ENCODE measurements around the gene SPPL2B. TPM values are rescaled to one million over a fixed set of nuclear protein-coding genes. Genes with fewer than 3 reads are reported as not detected.

The SPPL2B gene
- total and polyA plus RNA-seq, 2 experiments from 2014 or later, result 23.5 to 51.0 TPM

DNA sequence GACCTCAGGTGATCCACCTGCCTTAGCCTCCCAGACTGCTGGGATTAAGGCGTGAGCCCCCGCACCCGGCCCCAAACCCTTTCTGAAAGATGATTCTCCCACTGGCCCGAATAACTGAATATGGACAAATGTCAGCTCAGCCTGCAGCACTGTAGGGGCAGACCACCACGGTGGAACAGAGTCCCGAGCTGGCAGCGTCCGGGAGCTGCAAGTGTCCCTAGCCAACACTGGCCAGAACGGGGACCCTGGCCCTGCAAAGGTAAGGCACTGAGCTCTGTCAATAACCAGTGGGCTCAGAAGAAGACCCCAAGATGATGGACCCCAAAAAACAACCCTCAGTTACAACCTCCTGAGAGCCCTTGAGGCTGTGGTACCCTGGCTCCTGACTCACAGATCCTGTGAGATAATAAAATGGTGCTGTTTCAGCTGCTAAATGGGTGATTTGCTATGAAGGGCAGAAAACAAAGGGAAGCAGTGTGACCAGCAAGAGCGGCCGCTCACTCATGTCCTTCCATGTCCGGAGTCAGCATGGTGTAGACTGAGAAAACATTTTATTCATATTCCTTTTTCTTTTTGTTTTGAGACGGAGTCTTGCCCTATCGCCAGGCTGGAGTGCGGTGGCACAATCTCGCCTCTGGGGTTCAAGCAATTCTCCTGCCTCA, 1.7 kb upstream of the SPPL2B start:
- DNase-seq (ENCODE audit: low spot score), result no peak
- Histone ChIP-seq H3K36me3 (ENCODE audit: insufficient read depth) (no peaks in the 10 kb centered on the region), H2AFZ (no peak overlapping the region), H3K4me2 (peak overlapping the region; percentile 93; the same call in 1 of the 2 replicates), H3K79me2 (replicated peaks; ENCODE audit: insufficient read depth) (peaks cover 60% of the 10 kb centered on the region), H3F3A (replicated peaks; ENCODE audit: low read depth) (0 out of 2 replicates have a peak, but pooled peaks cover 3% of the 10 kb centered on the region), H3K4me3 (no peak overlapping the region; the same call in 1 of the 2 replicates), H4K20me1 (replicated peaks; ENCODE audit: insufficient read depth) (peaks cover 10% of the 10 kb centered on the region; the same call in 1 of the 2 replicates), H3K4me1 (ENCODE audit: insufficient read depth) (peaks cover 20% of the 10 kb centered on the region), H3K9me2 (ENCODE audit: insufficient read depth) (no peaks in the 10 kb centered on the region), H3K27me3 (ENCODE audit: insufficient read depth) (no peaks in the 10 kb centered on the region), H3K27ac (ENCODE audit: low read depth) (peak overlapping the region; percentile 61; the same call in 1 of the 2 replicates)
- 0 out of 2 replicates have a peak overlapping the region, but pooled peaks have one; percentile 95 for H3K27ac Mint-ChIP-seq
- no peak for ATAC-seq
- H3K36me3 Mint-ChIP-seq (ENCODE audit: low read depth), result peaks cover 32% of the 10 kb centered on the region
- peaks cover 37% of the 10 kb centered on the region for H3K27me3 Mint-ChIP-seq (ENCODE audit: insufficient read depth, low read depth, poor library complexity)
- peak overlapping the region; percentile 52 for H3K4me3 Mint-ChIP-seq
- peaks cover 3% of the 10 kb centered on the region; the same call in 1 of the 3 replicates for H3K9me3 Mint-ChIP-seq
- no peak for TF ChIP-seq STAT1 (IDR thresholded peaks at IDR 0.05; ENCODE audit: unreplicated experiment)
- no peak for TF ChIP-seq NANOG (IDR thresholded peaks at IDR 0.05; ENCODE audit: borderline replicate concordance)
- TF ChIP-seq, protein P1, sequence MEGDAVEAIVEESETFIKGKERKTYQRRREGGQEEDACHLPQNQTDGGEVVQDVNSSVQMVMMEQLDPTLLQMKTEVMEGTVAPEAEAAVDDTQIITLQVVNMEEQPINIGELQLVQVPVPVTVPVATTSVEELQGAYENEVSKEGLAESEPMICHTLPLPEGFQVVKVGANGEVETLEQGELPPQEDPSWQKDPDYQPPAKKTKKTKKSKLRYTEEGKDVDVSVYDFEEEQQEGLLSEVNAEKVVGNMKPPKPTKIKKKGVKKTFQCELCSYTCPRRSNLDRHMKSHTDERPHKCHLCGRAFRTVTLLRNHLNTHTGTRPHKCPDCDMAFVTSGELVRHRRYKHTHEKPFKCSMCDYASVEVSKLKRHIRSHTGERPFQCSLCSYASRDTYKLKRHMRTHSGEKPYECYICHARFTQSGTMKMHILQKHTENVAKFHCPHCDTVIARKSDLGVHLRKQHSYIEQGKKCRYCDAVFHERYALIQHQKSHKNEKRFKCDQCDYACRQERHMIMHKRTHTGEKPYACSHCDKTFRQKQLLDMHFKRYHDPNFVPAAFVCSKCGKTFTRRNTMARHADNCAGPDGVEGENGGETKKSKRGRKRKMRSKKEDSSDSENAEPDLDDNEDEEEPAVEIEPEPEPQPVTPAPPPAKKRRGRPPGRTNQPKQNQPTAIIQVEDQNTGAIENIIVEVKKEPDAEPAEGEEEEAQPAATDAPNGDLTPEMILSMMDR (conservative IDR thresholded peaks at IDR 0.05; ENCODE audit: low read depth in 2 of 2), result no peak
- peaks cover 39% of the 10 kb centered on the region for H3K4me1 Mint-ChIP-seq

- Histone ChIP-seq H2AFZ (peak overlapping the region; percentile 93), H4K20me1 (replicated peaks; ENCODE audit: insufficient read depth) (peaks cover 10% of the 10 kb centered on the region; the same call in 1 of the 2 replicates), H3K9me2 (ENCODE audit: insufficient read depth) (no peaks in the 10 kb centered on the region), H3K27ac (ENCODE audit: low read depth) (peak overlapping the region; percentile 78), H3K4me3 (peak overlapping the region; percentile 93), H3K27me3 (ENCODE audit: insufficient read depth) (no peaks in the 10 kb centered on the region), H3K36me3 (ENCODE audit: insufficient read depth) (no peaks in the 10 kb centered on the region), H3K4me2 (peak overlapping the region; percentile 93), H3K4me1 (ENCODE audit: insufficient read depth) (peaks cover 21% of the 10 kb centered on the region), H3F3A (replicated peaks; ENCODE audit: low read depth) (0 out of 2 replicates have a peak, but pooled peaks cover 3% of the 10 kb centered on the region), H3K79me2 (replicated peaks; ENCODE audit: insufficient read depth) (peaks cover 68% of the 10 kb centered on the region)
- Mint-ChIP-seq H3K4me3 (peak overlapping the region; percentile 97), H3K9me3 (peaks cover 3% of the 10 kb centered on the region; the same call in 1 of the 3 replicates), H3K27me3 (ENCODE audit: insufficient read depth, low read depth, poor library complexity) (peaks cover 39% of the 10 kb centered on the region), H3K36me3 (ENCODE audit: low read depth) (peaks cover 31% of the 10 kb centered on the region), H3K27ac (peak overlapping the region; percentile 97), H3K4me1 (peaks cover 44% of the 10 kb centered on the region)
- DNase-seq (ENCODE audit: low spot score) (peak; percentile 82), ATAC-seq (peak; percentile 60)
- TF ChIP-seq JUNB (IDR thresholded peaks at IDR 0.05; ENCODE audit: unreplicated experiment), result no peak
- no peak for TF ChIP-seq POLR2AphosphoS5 (IDR thresholded peaks at IDR 0.05; ENCODE audit: low read depth)
- no peak for TF ChIP-seq STAT1 (IDR thresholded peaks at IDR 0.05; ENCODE audit: unreplicated experiment)
- TF ChIP-seq, protein P1 (conservative IDR thresholded peaks at IDR 0.05; ENCODE audit: low read depth in 2 of 2), result no peak
- TF ChIP-seq REST (IDR thresholded peaks at IDR 0.05; ENCODE audit: unreplicated experiment), result no peak
- TF ChIP-seq ETS1 (IDR thresholded peaks at IDR 0.05), result no peak
- no peak; the same call in 1 of the 2 replicates for TF ChIP-seq CREB1 (CRISPR knock-in tag; IDR thresholded peaks at IDR 0.05; ENCODE audit: low read depth)
- TF ChIP-seq ZNF114 (CRISPR knock-in tag; IDR thresholded peaks at IDR 0.05), result no peak
These were observed 597 bp upstream of the SPPL2B start for GRCh38 chr19:2327773-2328400.
